Loucy (cell line): ENCODE results near the gene ZFHX2.

ENCODE experiments used
- H2AFZ ChIP-seq: fragments of 200-600 bp; sonication (generic); 2 replicates; pipeline ENCODE4 v1.6.0; 2016; ENCODE audit warnings: antibody characterized with exemption, mild to moderate bottlenecking, low read length, moderate library complexity
- H3F3A ChIP-seq: fragments of 200-600 bp; 2 replicates; pipeline ENCODE4 v1.6.0; 2016; ENCODE audit warnings: antibody characterized with exemption, low read depth, mild to moderate bottlenecking
- H3K27me3 ChIP-seq: fragments of 200-600 bp; sonication (generic); 2 replicates; pipeline ENCODE4 v1.6.1; 2014; ENCODE audit warnings: low read length, mild to moderate bottlenecking; ENCODE audit not compliant: insufficient read depth, poor library complexity, severe bottlenecking
- H3K36me3 ChIP-seq: fragments of 200-600 bp; sonication (generic); 2 replicates; pipeline ENCODE4 v1.6.1; 2016; ENCODE audit warnings: low read length; ENCODE audit not compliant: insufficient read depth
- H3K4me1 ChIP-seq: fragments of 200-600 bp; sonication (generic); 2 replicates; pipeline ENCODE4 v1.5.1; 2014; ENCODE audit warnings: low read length, mild to moderate bottlenecking; ENCODE audit not compliant: insufficient read depth, poor library complexity, severe bottlenecking
- H3K4me2 ChIP-seq: fragments of 200-600 bp; sonication (generic); 2 replicates; pipeline ENCODE4 v1.6.0; 2014; ENCODE audit warnings: antibody characterized with exemption, low read length, low read depth, mild to moderate bottlenecking; ENCODE audit not compliant: poor library complexity, severe bottlenecking
- H3K4me3 ChIP-seq: fragments of 200-600 bp; sonication (generic); 2 replicates; pipeline ENCODE4 v1.5.1; 2014; ENCODE audit warnings: low read length, mild to moderate bottlenecking, mixed read lengths; ENCODE audit not compliant: poor library complexity, severe bottlenecking
- H3K79me2 ChIP-seq: fragments of 200-600 bp; sonication (generic); 2 replicates; pipeline ENCODE4 v1.6.1; 2014; ENCODE audit warnings: low read length; ENCODE audit not compliant: insufficient read depth
- H3K9ac ChIP-seq: fragments of 200-600 bp; sonication (generic); 2 replicates; pipeline ENCODE4 v1.6.0; 2014; ENCODE audit warnings: mild to moderate bottlenecking, low read depth, low read length, moderate library complexity; ENCODE audit not compliant: poor library complexity, severe bottlenecking
- H3K9me2 ChIP-seq: fragments of 200-600 bp; sonication (generic); replicated peaks from 2 replicates; pipeline ENCODE4 v1.6.1; 2016; ENCODE audit warnings: low read depth, low read length, mixed read lengths
- H3K9me3 ChIP-seq: fragments of 200-600 bp; sonication (generic); 2 replicates; pipeline ENCODE4 v1.6.1; 2014; ENCODE audit warnings: mild to moderate bottlenecking, antibody characterized with exemption, low read length, low read depth; ENCODE audit not compliant: insufficient read depth
- H4K20me1 ChIP-seq: fragments of 200-600 bp; sonication (generic); 2 replicates; pipeline ENCODE4 v1.6.0; 2014; ENCODE audit warnings: antibody characterized with exemption, low read length, mild to moderate bottlenecking; ENCODE audit not compliant: insufficient read depth, poor library complexity, severe bottlenecking
- CTCF ChIP-seq: fragments of 200-600 bp; sonication (generic); conservative IDR thresholded peaks from 2 replicates; pipeline ENCODE4 v1.5.1; 2014; ENCODE audit warnings: mild to moderate bottlenecking, antibody characterized with exemption, low read length
- EZH2phosphoT487 ChIP-seq: fragments of 200-600 bp; IDR thresholded peaks from 2 replicates; pipeline ENCODE4 v1.6.1; 2018; ENCODE audit warnings: antibody characterized with exemption, mild to moderate bottlenecking, moderate library complexity, borderline replicate concordance

Gene ZFHX2

GRCh38 chr14:23536494-23536893 is 15.1 kb downstream of the ZFHX2 start:
- no peaks in the 10 kb centered on the region for H3K4me1 ChIP-seq
- no peaks in the 10 kb centered on the region for H4K20me1 ChIP-seq
- H3K4me2 ChIP-seq: no peak overlapping the region

GRCh38 chr14:23535943-23536342 is 15.6 kb downstream of the ZFHX2 start:
- Histone ChIP-seq H3K27me3 (no peaks in the 10 kb centered on the region), H2AFZ (no peak overlapping the region), H4K20me1 (no peaks in the 10 kb centered on the region), H3F3A (no peaks in the 10 kb centered on the region), H3K9me2 (no peaks in the 10 kb centered on the region), H3K79me2 (no peaks in the 10 kb centered on the region), H3K9ac (no peak overlapping the region), H3K4me2 (no peak overlapping the region), H3K9me3 (no peaks in the 10 kb centered on the region), H3K36me3 (no peaks in the 10 kb centered on the region), H3K4me3 (no peak overlapping the region), H3K4me1 (peaks cover under 1% of the 10 kb centered on the region)
- TF ChIP-seq CTCF: no peak

More at GRCh38 chr14:23536494-23536893, 15.1 kb downstream of the ZFHX2 start:
- Histone ChIP-seq H3K27me3 (no peaks in the 10 kb centered on the region), H3K4me3 (no peak overlapping the region), H3K9me2 (no peaks in the 10 kb centered on the region), H3K79me2 (no peaks in the 10 kb centered on the region), H3K36me3 (no peaks in the 10 kb centered on the region), H3K9me3 (no peaks in the 10 kb centered on the region), H2AFZ (no peak overlapping the region), H3F3A (no peaks in the 10 kb centered on the region), H3K9ac (no peak overlapping the region)
- TF ChIP-seq EZH2phosphoT487 (no peak), CTCF (no peak)

- H3F3A ChIP-seq: no peaks in the 10 kb centered on the region
- no peak overlapping the region for H2AFZ ChIP-seq
- no peaks in the 10 kb centered on the region for H3K79me2 ChIP-seq
- H3K9me2 ChIP-seq: no peaks in the 10 kb centered on the region
- TF ChIP-seq CTCF: no peak
- no peak for TF ChIP-seq EZH2phosphoT487
- H3K9me3 ChIP-seq: no peaks in the 10 kb centered on the region
- no peak overlapping the region for H3K4me2 ChIP-seq
- no peaks in the 10 kb centered on the region for H3K27me3 ChIP-seq
- no peaks in the 10 kb centered on the region for H3K36me3 ChIP-seq
- H3K9ac ChIP-seq: no peak overlapping the region
- H4K20me1 ChIP-seq: no peaks in the 10 kb centered on the region
- peaks cover 11% of the 10 kb centered on the region for H3K4me1 ChIP-seq
- no peak overlapping the region for H3K4me3 ChIP-seq
These were observed 17.7 kb downstream of the ZFHX2 start for GRCh38 chr14:23533652-23534435.
